K562 (cell line): ENCODE data around the gene TENM4. TPM values are rescaled to one million over a fixed set of nuclear protein-coding genes. Genes with fewer than 3 reads are reported as not detected.

Experiments used
- ATAC-seq: fragments of 200-7000 bp; cut with Tn5 transposase; 3 replicates; pipeline ENCODE4 v1.9.1; 2020; ENCODE audit warnings: moderate library complexity
- BruUV-seq: library from RNA; stranded (reverse); fragments of 400-500 nt; replicated peaks from 2 replicates; lab custom pipeline; 2021; lab: Mats Ljungman, UMichigan
- CTCF ChIA-PET: fragments of 300-600 bp; formaldehyde crosslinking; extraction: SDS; loops from one replicate; lab custom pipeline; 2021; ENCODE audit warnings: low intra/inter-chr PET ratio; lab: Yijun Ruan, JAX
- POLR2A ChIA-PET: fragments of 300-600, 350-650 bp; sonication (Branson Sonifier 250); formaldehyde crosslinking; extraction: SDS; loops from one replicate; lab custom pipeline; 2021; ENCODE audit warnings: antibody characterized with exemption, inconsistent platforms; lab: Yijun Ruan, JAX
- DNase-seq, 4 experiments: peaks; one replicate each; pipeline versions ENCODE4 v3.0.0 to v3.0.0-alpha.2; 2011 to 2018; ENCODE audit warnings: low spot score in 3 of 4, mixed read lengths in 3 of 4; ENCODE audit errors: extremely low read depth in 1 of 4
- FAIRE-seq: peaks from 2 replicates; lab custom pipeline; 2011; peaks lifted over from hg19 to GRCh38; lab: Jason Lieb, UNC
- H2AFZ ChIP-seq: 2 replicates; pipeline ENCODE4 v1.6.0; 2011; ENCODE audit warnings: low read depth, low read length, control low read depth, inconsistent platforms
- H3K27ac ChIP-seq: fragments of 200-600 bp; 3 replicates; pipeline ENCODE4 v1.8.0; 2011; ENCODE audit warnings: low read depth, mild to moderate bottlenecking, control low read depth, inconsistent platforms, low read length, moderate library complexity, mixed read lengths; ENCODE audit errors: extremely low read depth
- H3K27me3 ChIP-seq, 2 experiments: fragments of 300-600 bp in 1 of 2; 2 replicates in 1 of 2; 3 replicates in 1 of 2; pipeline versions ENCODE4 v1.6.0 to v1.8.0; 2011; ENCODE audit warnings: inconsistent platforms in 2 of 2, low read length in 2 of 2, mild to moderate bottlenecking in 1 of 2, mixed read lengths in 1 of 2, moderate library complexity in 1 of 2; ENCODE audit not compliant: control insufficient read depth in 2 of 2, insufficient read depth in 2 of 2
- H3K36me3 ChIP-seq: fragments of 300-600 bp; 3 replicates; pipeline ENCODE4 v1.8.0; 2011; ENCODE audit warnings: mild to moderate bottlenecking, low read length, inconsistent platforms; ENCODE audit not compliant: control insufficient read depth, insufficient read depth
- H3K4me1 ChIP-seq, 2 experiments: fragments of 200-600 bp in 1 of 2; replicated peaks in 1 of 2; 2 replicates in 1 of 2; 3 replicates in 1 of 2; pipeline versions ENCODE4 v1.5.1 to v1.8.0; 2011; ENCODE audit warnings: inconsistent platforms in 2 of 2, low read length in 2 of 2, mild to moderate bottlenecking in 1 of 2, mixed read lengths in 1 of 2, moderate library complexity in 1 of 2; ENCODE audit not compliant: control insufficient read depth in 2 of 2, insufficient read depth in 2 of 2
- H3K4me2 ChIP-seq: 2 replicates; pipeline ENCODE4 v1.6.1; 2011; ENCODE audit warnings: low read length, control low read depth, inconsistent platforms, mixed read lengths; ENCODE audit not compliant: insufficient read depth
- H3K4me3 ChIP-seq: fragments of 200-600 bp; sonication (generic), shearing (Covaris generic); 2 replicates; pipeline ENCODE4 v1.5.1; 2016; ENCODE audit warnings: control low read depth, inconsistent platforms
- H3K79me2 ChIP-seq: fragments of 200-600 bp; 3 replicates; pipeline ENCODE4 v1.8.0; 2011; ENCODE audit warnings: low read length, inconsistent platforms; ENCODE audit not compliant: control insufficient read depth, insufficient read depth
- H3K9ac ChIP-seq, 2 experiments: 2 replicates each; pipeline versions ENCODE4 v1.6.0 to v1.6.1; 2011; ENCODE audit warnings: low read depth in 2 of 2, low read length in 2 of 2, control low read depth in 1 of 2, inconsistent platforms in 1 of 2, mild to moderate bottlenecking in 1 of 2, mixed read lengths in 1 of 2; ENCODE audit not compliant: insufficient read depth in 1 of 2
- H3K9me1 ChIP-seq: one replicate; pipeline ENCODE4 v1.6.0; 2011; ENCODE audit warnings: inconsistent platforms, mild to moderate bottlenecking, low read length, moderate library complexity; ENCODE audit not compliant: control insufficient read depth, insufficient read depth
- H3K9me3 ChIP-seq: replicated peaks from 2 replicates; pipeline ENCODE4 v1.5.1; 2011; ENCODE audit warnings: low read depth, low read length, inconsistent platforms; ENCODE audit not compliant: control insufficient read depth, insufficient read depth
- H4K20me1 ChIP-seq: replicated peaks from 2 replicates; pipeline ENCODE4 v1.6.1; 2011; ENCODE audit warnings: low read length, inconsistent platforms, mixed read lengths; ENCODE audit not compliant: control insufficient read depth, insufficient read depth
- CBFA2T3 ChIP-seq: fragments of 450-650 bp; IDR thresholded peaks from 2 replicates; pipeline ENCODE4 v1.6.1; 2017
- HEY1 ChIP-seq: fragments of 250-450 bp; sonication (Bioruptor Pico); IDR thresholded peaks from 2 replicates; pipeline ENCODE4 v1.5.0; 2020; ENCODE audit warnings: mild to moderate bottlenecking, moderate library complexity, borderline replicate concordance
- HMGN3 ChIP-seq: IDR thresholded peaks from 2 replicates; pipeline ENCODE4 v1.6.1; 2011; ENCODE audit warnings: borderline replicate concordance, low read depth, mild to moderate bottlenecking, mixed read lengths, low read length; ENCODE audit not compliant: insufficient read length; ENCODE audit errors: extremely low read depth
- MITF ChIP-seq: IDR thresholded peaks from 2 replicates; pipeline ENCODE4 v1.6.1; 2014; ENCODE audit warnings: antibody characterized with exemption
- RB1 ChIP-seq: fragments of 450-650 bp; IDR thresholded peaks from 2 replicates; pipeline ENCODE4 v1.6.1; 2017; ENCODE audit warnings: low read depth, mild to moderate bottlenecking
- ZNF57 ChIP-seq: fragments of 450-650 bp; formaldehyde crosslinking; IDR thresholded peaks from 2 replicates; pipeline ENCODE4 v1.4.0; 2020; ENCODE audit warnings: mild to moderate bottlenecking, moderate library complexity
- ZNF695 ChIP-seq: fragments of 450-650 bp; formaldehyde crosslinking; IDR thresholded peaks from 2 replicates; pipeline ENCODE4 v1.4.0; 2020; ENCODE audit warnings: mild to moderate bottlenecking, moderate library complexity
- WGBS: fragments of 100-300 bp; shearing (Covaris generic); methylation state at CpG from one replicate; pipeline ENCODE4 v1.1.6; 2016; ENCODE audit warnings: low coverage, mixed read lengths; ENCODE audit not compliant: insufficient coverage; ENCODE audit errors: missing lambda C conversion rate; 5-methylcytosine and 5-hydroxymethylcytosine counted together
- in situ Hi-C: fragments of 300-500 bp; cut with MboI; formaldehyde crosslinking; loops from 4 replicates; pipeline ENCODE4 v1.15.0; 2018; ENCODE audit warnings: inconsistent platforms, mixed read lengths
- intact Hi-C: fragments of 100-400 bp; cut with micrococcal nuclease; formaldehyde crosslinking; loops from 2 replicates; pipeline ENCODE4 v1.14.2; 2022
- polyA plus RNA-seq, 8 experiments: library from polyadenylated mRNA; depleted of rRNA in 4 of 8; stranded (reverse) in 5 of 8; unstranded in 3 of 8; fragments of >200 nt; fragmentation: Nextera tagmentation in 2 of 8; fragmentation: Illumina TruSeq in 1 of 8; extraction: Ambion mirVana in 2 of 8; extraction: Trizol in 1 of 8; gene quantifications; 2 replicates each; pipeline versions ENCODE4 v1.2.1 to v1.2.3, GENCODE V29; 2011 to 2014; ENCODE audit warnings: inconsistent platforms in 1 of 8, missing spikeins in 1 of 8
- total RNA-seq, 7 experiments: library from RNA; depleted of rRNA in 6 of 7; stranded (reverse); fragments of >200 nt in 6 of 7; fragmentation: Illumina TruSeq in 2 of 7; extraction: Trizol in 2 of 7; gene quantifications; 2 replicates each; pipeline versions ENCODE4 v1.2.1 to v1.2.3, GENCODE V29; 2011 to 2021; ENCODE audit warnings: low replicate concordance in 1 of 7
- TF ChIP-seq, protein P1 (sequence below): sonication (generic); formaldehyde crosslinking; IDR thresholded peaks from 2 replicates; pipeline ENCODE4 v1.9.0; 2022; ENCODE audit warnings: mild to moderate bottlenecking, missing genetic modification reagents

TENM4 gene
- total and polyA plus RNA-seq, 9 of the 15 experiments (the other 6 are each of a cell fraction or from before 2014, with no cell fraction given), result 0.16 TPM; not detected in 8

DNA sequence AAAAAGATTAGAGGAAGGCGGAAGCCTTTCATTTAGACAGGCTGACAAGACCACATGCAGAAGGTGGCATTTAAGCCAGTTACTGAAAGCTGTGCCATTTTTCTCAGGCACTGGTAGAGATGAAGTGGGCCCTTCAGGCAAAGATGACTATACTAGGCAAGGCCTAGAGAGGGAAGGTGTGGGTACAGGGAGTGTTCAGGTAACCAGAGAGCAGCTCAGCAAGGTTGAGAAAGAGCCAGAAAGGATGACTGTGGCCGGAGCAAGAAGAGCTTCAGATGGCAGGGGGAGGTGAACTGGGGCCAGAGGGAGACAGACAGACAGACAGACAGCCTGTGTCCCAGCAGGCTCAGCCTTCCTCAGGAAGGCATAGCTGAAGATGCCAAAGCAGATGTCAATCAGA, 778.0 kb downstream of the TENM4 start (continued):
- no peak for TF ChIP-seq ZNF57 (CRISPR knock-in tag)
- no peak for TF ChIP-seq RB1
- TF ChIP-seq, all 486 proteins: peak for 0

GRCh38 chr11:78660471-78660870, 780.4 kb downstream of the TENM4 start:
- 0% methylated on average over 4 of the region's 4 CpGs for WGBS
- no peaks in the 10 kb centered on the region for H3K79me2 ChIP-seq
- intact Hi-C loops, result no loop called here
- in situ Hi-C loops, result no loop called here
- ChIA-PET CTCF (no interaction called here), POLR2A (no interaction called here)
- H3K4me3 ChIP-seq, result no peak overlapping the region
- H3K4me2 ChIP-seq, result no peak overlapping the region
- no peak overlapping the region for H3K27ac ChIP-seq
- no TSS peak for BruUV-seq
- H3K9ac ChIP-seq, result no peak overlapping the region
- no peaks in the 10 kb centered on the region for H3K4me1 ChIP-seq
- DNase-seq (no peak), FAIRE-seq (no peak), ATAC-seq (no peak)
- no peak overlapping the region for H2AFZ ChIP-seq
- H3K9me1 ChIP-seq, result no peaks in the 10 kb centered on the region
- no peaks in the 10 kb centered on the region for H3K9me3 ChIP-seq
- TF ChIP-seq ZNF695 (CRISPR knock-in tag) (no peak), HEY1 (no peak), HMGN3 (no peak), CBFA2T3 (no peak), MITF (no peak)
- TF ChIP-seq, protein P1, sequence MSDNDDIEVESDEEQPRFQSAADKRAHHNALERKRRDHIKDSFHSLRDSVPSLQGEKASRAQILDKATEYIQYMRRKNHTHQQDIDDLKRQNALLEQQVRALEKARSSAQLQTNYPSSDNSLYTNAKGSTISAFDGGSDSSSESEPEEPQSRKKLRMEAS (CRISPR knock-in tag), result no peak
- no peaks in the 10 kb centered on the region for H4K20me1 ChIP-seq
- peaks cover 5 to 46% of the 10 kb centered on the region in 2 experiments; a peak in 3 of 5 replicates for H3K27me3 ChIP-seq
- no peaks in the 10 kb centered on the region for H3K36me3 ChIP-seq
